Stimulated activated CD8-positive, alpha-beta memory T cell treated with anti-CD3 and anti-CD28 coated beads, Interleukin-4, amount 100 ng/mL, for 48 hours (primary cell): ENCODE data around the gene AARS1.
"Not testable (repeated sequence)": the region's sequence is repeated elsewhere in the genome, so short reads cannot be mapped to it uniquely, and the experiment has no call there.

Experiments
- DNase-seq: peaks from one replicate; pipeline ENCODE4 v3.0.0-alpha.2; 2020

Gene AARS1

DNA sequence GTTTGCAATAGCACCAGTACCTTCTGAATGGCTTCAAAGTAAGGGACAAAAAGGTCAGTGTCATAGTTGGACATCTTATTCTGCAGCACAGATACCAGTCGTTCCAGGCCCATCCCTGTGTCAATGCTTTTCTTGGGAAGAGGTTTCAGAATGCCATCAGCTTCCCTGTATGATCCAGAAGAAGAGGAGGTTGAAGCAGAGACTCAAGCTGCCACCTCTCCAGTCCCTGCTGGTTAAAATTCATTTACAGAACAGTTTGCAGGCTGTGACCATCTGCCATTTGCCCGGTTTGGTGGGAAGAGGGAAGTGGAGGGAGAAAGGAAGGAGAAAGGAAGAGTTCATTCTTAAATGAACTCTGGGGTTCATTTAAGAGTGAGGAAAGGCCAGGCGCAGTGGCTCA is 19.1 kb downstream of the AARS1 start:
- no peak for DNase-seq

DNA sequence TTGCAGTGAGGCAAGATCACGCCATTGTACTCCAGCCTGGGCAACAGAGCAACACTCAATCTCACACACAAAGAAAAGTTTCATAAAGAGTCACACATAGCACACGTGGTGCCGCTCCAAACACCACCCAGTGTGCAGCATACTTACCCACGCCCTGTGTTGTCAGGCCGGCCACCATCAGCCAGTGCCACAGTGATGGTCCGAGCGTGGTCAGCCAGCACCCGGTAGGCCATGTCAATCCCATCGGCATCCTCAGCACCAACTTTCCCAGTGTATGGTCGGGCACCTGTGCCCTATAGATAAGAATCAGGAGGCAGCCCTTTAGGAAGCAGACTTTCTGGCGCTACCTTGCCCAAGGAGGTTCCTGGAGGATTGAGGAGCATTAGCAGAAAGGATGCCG is 19.8 kb downstream of the AARS1 start:
- no peak for DNase-seq

DNA sequence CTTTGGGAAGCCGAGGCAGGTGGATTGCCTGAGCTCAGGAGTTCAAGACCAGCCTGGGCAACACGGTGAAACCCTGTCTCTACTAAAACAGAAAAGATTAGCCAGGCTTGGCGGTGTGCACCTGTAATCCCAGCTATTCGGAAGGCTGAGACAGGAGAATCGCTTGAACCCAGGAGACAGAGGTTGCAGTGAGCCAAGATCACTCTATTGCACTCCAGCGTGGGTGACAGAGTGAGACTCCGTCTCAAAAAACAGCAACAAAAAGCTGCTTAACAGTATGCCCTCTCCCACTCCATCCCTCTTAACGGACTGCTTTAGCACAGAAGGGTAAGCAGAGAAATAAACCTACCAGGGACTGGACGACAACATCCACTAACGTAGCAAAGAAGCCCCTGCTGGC is 21.4 kb downstream of the AARS1 start:
- not testable (repeated sequence) for DNase-seq

DNA sequence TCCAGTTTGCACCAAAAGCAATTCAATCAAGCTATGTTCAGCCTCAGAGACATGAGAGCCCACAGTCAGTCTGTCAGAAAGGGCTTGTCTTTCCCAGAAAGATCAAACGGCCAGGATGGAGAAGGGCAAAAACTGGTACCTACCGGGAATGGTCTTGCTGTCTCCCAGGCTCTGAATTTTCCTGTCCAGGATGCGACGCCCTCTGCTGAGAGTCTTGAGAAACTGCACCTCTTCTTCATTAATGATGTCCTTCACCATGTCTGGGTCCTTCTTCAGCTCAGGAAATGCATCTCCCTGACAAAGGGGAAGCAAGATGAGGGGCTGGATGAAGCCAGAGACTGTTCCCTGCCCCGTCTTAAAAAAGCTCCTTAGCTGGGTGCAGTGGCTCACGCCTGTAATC is 21.8 kb downstream of the AARS1 start:
- DNase-seq, result peak; percentile 45

DNA sequence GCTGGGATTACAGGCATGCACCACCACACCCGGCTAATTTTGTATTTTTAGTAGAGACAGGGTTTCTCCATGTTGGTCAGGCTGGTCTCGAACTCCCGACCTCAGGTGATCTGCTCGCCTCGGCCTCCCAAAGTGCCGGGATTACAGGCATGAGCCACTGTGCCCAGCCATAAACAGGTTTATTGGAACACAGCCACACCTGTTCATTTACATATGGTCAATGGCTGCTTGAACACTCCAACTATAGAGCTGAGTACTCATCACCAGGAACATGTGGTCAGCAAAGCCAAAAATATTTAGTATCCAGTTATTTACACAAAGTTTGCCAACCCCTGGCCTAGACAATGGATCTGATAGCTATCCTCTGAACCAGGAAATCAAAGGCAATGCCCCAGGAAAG is 29.4 kb downstream of the AARS1 start:
- not testable (repeated sequence) for DNase-seq

DNA sequence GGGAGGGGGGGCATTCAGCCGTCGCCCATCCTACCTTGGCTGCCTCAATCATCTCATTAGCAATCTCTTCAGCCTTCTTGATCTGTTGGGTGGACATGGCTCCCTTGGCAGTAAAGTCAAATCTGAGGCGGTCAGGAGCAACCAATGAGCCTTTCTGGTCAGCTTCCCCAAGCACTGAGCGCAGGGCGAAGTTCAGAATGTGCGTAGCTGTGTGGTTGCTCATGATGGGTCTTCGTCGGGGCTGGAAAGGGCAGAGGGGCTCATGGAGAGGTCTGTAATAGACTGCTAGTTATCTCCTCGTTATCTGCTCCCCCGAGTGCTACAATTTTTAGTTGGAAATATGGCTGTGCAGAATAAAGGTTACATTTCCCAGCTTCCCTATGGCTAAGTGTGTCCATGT is 30.4 kb downstream of the AARS1 start:
- DNase-seq, result no peak

DNA sequence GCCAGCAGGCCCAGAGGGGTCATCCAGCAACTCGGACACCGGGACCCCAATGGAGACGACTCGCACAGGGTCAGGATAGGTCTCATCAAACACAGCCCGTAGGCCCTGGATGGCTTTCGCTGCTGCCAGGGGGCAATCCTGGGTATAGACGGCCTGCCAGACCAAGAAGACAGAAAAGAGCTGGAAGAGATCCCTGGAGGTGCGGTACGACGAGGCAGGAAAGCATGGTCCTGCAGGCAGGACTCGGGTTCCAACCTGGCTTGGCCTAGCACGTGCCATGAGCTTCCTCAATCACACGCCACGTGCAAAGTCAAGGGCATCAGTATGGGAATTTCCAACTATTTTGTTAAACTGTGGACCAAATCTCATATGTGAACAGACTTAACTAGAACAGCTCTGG is 31.2 kb downstream of the AARS1 start:
- no peak for DNase-seq

DNA sequence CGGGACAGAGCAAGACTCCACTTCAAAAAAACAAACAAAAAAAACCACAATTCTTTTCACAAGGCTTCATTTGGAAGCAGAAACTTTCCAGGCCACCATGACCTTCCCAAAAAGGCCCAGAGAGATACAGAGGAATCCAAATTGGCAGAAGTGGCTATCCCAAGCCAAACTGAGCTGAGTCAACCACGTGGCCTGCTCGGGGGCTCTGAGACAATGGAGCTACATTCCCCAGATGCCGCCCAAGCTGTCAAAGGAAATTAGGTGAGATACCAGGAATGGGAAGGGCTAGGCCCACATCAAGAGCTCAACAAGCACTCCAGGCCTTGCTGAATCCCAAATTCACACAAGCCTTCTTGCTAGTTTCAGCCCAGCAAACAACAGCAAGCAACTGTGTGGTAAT is 31.9 kb downstream of the AARS1 start:
- no peak for DNase-seq

DNA sequence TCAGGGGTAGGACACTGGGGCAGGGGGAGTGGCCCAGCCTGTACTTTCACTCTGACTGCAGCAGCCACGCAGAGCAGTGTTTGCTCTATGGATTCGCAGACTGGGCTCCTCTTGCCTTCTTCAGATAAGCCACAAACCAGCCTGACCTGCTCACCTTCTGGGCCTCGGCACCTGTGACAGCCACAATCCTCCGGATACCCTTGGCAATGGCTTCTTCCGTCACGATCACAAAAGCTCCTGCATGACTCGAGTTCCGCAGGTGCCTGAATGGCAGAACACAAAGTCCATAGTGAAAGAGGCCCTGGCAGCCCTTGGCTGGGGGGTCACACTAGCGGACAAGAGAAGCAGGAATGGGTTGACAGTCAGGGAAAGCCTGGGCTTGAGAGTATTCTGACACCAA is 33.7 kb downstream of the AARS1 start:
- DNase-seq, result no peak

DNA sequence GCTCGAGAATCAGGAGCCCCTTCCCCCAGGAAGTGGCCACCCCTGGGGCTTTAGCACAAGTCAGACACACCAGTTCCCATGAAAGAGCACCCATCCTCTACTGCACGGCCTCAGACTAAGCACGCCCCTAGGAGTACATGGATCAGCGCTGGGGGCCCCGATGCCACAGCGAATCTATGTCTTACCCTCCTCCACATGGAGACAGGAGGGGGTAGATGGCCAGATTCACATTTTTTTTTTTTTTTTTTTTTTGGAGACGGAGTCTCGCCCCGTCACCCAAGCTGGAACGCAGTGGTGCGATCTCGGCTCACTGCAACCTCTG is 34.4 kb downstream of the AARS1 start:
- no peak for DNase-seq

DNA sequence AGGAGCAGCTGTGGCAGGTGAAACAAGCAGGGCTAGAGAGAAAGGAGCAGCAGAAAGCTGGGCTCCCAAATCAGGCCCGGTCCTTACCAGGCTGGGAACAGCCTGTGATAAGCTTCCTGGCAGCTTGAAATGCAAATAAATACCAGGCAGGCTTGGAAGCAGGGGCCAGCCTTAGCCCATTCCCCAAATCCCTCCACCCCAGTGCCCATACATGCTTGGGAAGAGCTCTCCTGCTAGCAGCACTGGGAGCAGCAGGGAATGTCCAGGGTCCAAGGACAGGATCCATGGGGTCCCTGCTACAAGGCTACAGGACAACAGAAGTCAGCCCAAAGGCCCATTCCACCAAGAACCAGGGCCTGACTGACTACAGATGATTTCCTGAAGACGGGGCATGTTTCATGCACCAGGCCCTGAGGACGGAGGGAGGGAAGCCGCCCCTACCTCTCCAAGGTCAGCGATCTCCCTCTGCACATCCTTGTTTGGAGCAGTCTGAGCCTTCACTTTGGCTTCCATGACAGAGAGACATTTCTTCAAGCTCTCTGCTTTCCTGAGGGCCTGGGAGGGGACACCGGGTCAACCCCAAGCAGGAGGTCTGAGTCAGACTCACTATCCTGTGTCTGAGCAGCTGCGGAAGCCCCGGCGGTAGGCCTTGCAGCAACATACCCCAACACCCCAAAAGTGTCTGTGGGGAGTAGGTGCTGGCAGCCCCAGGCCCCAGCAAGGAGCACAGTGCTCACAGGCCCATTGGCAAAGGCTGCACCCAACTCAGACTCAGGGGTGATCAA is 34.9 kb downstream of the AARS1 start:
- no peak for DNase-seq

DNA sequence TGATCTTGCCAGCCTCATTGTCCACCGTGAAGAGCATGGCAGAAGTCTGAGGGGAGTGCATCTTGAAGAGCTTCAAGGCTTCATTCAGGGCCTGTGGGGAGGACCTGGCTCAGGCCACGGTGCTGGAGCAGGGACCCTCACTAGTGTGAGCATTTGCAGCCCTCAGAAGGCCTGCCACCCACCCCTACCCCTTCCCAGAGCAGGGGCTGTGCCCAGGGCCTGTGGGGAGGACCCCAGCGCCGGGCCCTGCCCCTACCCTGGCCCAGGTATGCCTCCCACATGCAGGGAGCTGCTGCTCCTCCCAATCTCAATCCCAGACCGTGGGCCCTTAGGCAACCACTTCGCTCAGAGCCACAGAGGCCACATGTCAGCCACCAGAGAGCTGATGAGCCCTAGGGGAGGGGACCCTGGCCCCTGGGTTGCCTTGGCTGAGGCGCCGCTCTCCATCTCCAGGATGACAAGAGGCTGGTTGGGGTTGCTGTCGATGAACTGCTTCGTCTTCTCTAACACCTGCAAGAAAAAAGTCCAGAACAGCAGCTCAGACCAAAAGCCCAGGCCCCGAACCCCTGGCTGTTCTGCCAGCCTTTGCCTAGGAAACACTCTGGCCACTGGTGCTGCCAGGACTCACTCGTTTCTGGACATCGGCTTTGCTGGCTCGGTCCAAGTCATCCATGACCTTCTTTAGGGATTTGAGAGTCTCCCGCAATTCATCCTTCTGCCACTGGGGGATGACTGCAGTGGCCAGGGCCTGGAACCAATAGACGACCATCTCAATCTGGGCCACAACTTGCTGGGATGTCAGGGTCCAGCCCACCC is 35.8 kb downstream of the AARS1 start:
- DNase-seq, result peak; percentile 63

DNA sequence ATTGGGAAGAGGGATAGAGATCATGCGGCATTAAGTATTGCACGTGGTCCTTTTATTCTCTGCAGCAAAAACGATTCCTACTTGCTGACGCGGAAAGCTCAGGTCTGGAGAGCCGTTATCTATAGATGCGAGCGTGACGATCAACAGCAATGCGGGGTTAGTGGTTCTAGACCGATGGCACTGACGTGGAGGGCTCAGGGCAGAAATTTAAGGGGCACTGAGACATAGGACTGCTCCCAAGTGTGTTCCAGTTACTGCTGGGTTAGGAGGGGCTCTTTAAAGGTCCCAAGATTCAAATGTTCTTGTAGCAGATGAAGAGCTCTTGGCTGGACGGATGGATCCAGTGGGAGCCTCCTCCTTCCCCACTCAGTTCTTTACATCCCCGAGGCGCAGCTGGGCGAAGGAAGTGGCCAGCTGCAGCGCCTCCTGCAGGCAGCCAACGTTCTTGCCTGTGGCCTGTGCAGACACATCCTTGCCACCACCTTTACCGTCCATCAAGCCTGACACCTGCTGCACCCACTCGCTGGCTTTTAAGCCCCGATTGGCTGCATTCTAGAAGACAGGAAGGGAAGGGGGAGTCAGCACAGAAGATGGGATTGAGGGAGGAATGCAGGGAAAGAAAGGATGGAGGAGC is 36.8 kb downstream of the AARS1 start:
- DNase-seq, result peak; percentile 58

DNA sequence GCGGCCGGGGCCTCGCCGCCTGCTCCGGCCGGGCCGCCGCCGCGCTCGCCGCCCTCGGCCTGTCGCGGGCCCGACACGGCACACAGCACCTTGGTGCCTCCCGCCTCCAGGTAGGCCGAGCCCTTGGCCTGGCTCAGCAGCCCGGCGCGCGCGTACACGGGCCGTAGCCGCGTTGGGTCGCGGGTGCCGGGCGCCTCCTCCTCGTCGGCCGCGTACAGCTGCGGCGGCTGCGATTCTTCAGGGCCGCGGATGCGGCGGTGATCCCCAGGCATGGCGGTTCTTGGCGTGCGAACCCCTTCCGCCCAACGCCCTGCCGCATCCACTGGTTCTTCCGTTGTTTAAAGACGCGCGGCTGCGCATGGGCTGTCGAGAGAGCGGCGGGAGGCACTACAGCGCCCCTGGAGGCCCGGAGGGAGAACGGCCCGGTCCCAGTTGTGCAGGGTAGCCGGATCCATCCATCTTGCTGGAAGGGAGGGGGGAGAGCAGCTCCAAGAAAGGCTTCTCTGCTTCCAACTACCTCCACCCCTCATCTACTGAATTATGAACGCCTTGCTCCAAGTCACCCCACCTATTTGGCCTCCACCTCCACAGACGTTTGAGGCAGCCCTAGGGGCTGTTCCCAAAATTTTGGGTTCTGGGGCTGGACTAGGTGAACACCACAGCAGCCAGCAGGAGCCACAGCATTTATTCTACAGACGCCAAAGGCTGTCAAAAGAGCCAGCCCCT is 37.5 kb downstream of the AARS1 start, which contains the start of gene EXOSC6:
TSS of gene EXOSC6 (minus strand) at position 312 of the 726 bp plus-strand sequence. CDS start at position 272, 40 bp downstream.
- DNase-seq, result peak; percentile 93

DNA sequence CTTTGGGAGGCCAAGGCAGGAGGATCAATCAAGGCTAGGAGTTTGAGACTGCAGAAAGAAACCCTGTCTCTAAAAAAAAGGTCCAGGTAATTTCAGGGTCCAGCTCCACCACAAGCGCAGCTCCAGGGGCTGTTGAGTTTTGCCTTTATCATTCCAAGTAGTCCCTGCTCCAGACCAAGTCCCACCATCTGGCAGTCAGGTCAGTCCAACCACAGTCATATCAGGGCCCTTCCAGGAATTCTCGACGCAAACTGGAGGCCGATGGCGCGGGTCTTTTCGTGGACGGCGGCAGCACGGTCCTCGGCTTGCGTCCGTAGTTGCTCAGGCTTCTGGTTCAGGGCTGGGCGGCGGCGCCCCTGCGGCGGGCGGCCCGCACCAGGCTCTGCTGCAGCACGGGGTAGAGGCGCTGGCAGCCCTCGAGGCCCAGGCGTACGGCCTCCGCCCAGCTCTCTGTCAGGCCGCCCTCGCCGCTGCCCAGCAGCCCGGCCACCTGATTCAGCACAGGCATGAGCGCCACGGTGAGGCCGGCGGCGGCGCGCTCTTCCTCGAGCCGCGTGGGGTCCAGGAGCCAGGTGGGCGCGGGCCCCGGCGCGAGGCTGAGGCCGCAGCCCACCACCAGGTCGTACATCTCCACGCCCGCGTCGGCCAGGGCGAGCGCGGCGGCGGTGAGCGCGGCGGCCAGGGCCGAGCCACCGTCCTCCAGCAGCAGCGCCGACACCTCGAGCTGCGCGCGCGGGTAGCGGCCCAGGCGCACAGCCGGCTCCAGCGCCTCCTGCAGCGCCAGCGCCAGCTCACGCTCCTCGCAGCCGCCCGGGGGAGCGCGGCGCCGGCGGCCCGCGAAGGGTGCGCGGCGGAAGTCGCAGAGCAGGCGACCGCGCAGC is 38.3 kb downstream of the AARS1 start:
- DNase-seq, result peak; percentile 48

DNA sequence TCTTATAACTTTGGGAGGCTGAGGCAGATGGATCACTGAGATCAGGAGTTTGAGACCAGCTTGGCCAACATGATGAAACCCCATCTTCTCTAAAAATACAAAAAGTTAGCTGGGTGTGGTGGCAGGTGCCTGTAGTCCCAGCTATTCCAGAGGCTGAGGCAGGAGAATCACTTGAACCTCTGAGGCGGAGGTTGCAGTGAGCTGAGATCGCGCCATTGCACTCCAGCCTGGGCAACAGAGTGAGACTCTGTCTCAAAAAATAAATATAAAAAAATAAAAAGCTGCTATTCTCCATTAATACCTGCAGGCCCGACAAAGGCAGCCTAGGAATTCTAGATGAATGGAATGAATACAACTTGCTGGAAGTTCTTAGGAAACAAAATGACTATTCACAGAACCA is 39.6 kb downstream of the AARS1 start:
- DNase-seq, result not testable (repeated sequence)

DNA sequence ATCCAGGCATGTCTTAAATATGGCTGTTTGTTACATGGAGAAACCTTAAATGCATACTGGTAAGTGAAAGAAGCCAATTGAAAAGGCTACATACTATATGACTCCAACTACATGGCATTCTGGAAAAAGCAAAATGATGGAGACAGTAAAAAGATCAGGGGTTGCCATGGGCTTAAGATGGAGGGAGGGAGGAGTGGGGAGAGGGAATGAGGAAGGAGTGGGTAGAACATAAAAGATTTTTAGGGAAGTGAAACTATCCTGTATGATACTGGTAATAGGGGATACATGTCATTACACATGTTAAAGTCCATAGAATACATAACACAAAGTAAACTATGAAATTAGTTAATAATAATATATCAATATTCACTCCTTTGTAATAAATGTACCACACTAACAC is 50.5 kb downstream of the AARS1 start:
- DNase-seq, result not testable (repeated sequence)

DNA sequence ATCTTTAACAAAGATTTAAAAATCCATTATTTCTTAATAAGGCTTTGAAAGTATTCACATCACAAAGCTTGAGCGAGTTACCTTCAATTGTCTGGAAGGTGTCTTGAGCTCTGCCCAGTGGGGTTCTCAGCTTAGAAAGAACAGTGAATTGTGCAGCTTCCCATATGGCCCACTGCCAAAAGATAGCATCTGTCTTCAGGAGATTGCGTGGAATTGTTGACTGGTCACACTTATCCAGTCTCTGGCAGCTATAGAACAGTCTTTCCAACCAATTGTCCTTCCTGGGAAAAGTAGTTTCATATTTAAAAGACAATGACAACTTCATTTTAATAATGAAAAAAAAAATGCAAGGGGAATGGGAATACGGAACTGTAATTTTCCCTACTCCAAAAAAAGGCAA is 57.5 kb downstream of the AARS1 start:
- DNase-seq, result not testable (repeated sequence)

DNA sequence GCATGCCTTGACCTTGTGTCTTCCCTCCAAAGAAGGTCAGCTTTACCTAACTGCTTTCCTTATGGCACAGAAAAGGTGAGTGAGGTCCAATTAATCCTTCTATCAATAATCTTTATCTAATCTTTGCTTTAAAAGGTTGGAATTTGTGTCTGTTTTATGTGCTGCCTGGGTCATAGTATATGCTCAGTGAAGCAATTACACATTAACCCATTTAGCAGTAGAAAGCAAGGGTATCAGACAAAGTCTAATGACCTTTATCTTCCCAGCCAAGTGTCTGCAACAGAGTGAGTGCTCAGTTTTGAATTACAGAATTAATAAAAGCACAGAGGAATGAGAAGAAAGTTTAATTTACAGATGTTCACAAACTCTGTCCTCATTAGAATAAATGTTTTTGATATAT is 63.3 kb downstream of the AARS1 start:
- not testable (repeated sequence) for DNase-seq

DNA sequence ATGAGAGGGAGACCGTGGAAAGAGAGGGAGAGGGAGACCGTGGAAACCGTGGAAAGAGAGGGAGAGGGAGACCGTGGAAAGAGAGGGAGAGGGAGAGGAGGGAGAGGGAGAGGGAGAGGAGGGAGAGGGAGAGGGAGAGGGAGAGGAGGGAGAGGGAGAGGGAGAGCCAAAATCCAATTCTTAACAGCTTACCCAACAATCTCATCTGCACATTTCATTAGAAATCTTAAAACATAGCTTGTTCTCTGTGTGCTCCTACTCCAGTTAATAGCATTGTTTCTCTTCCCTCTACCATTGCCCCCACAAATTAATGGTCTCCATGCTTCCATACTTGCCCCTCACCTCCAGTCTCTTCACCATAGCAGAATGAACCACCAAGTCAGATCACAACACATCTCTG is 63.9 kb downstream of the AARS1 start:
- not testable (repeated sequence) for DNase-seq

DNA sequence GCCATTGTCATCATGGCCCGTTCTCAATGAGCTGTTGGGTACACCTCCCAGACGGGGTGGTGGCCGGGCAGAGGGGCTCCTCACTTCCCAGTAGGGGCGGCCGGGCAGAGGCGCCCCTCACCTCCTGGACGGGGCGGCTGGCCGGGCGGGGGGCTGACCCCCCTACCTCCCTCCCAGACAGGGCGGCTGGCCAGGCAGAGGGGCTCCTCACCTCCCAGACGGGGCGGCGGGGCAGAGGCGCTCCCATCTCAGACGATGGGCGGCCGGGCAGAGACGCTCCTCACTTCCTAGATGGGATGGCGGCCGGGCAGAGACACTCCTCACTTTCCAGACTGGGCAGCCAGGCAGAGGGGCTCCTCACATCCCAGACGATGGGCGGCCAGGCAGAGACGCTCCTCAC is 64.7 kb downstream of the AARS1 start:
- DNase-seq, result not testable (repeated sequence)

DNA sequence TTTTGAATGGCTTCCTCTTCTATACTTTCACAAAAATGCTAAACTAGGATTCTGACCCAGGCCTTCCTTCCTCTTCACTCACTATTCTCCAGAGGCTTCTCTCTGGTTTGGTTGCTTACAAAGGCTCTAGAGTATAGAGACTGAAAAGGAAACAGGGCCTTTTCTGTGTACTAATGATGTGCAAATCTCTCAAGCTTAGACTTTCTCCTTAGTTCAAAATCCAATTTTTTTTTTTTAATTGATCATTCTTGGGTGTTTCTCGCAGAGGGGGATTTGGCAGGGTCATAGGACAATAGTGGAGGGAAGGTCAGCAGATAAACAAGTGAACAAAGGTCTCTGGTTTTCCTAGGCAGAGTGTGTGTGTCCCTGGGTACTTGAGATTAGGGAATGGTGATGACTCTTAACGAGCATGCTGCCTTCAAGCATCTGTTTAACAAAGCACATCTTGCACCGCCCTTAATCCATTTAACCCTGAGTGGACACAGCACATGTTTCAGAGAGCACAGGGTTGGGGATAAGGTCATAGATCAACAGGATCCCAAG is 65.3 kb downstream of the AARS1 start:
- not testable (repeated sequence) for DNase-seq
